Measurements from ENCODE around the gene FAH.

GRCh38 chr15:80142646-80143045 lies 10.2 kb upstream of the FAH start:
- TF ChIP-seq ZFP3 (CRISPR knock-in tag; IDR thresholded peaks at IDR 0.05) (no peak), CSDC2 (CRISPR knock-in tag; IDR thresholded peaks at IDR 0.05) (no peak), ZNF70 (CRISPR knock-in tag; IDR thresholded peaks at IDR 0.05) (no peak), ARNTL (CRISPR knock-in tag; IDR thresholded peaks at IDR 0.05; ENCODE audit: borderline replicate concordance, low read depth) (no peak), CREB5 (CRISPR knock-in tag; IDR thresholded peaks at IDR 0.05; ENCODE audit: low read depth) (no peak), TCF4 (CRISPR knock-in tag; IDR thresholded peaks at IDR 0.05; ENCODE audit: borderline replicate concordance) (no peak), SNAI2 (CRISPR knock-in tag; IDR thresholded peaks at IDR 0.05) (no peak), ESRRG (CRISPR knock-in tag; IDR thresholded peaks at IDR 0.05) (no peak)
- TF ChIP-seq, protein P1, sequence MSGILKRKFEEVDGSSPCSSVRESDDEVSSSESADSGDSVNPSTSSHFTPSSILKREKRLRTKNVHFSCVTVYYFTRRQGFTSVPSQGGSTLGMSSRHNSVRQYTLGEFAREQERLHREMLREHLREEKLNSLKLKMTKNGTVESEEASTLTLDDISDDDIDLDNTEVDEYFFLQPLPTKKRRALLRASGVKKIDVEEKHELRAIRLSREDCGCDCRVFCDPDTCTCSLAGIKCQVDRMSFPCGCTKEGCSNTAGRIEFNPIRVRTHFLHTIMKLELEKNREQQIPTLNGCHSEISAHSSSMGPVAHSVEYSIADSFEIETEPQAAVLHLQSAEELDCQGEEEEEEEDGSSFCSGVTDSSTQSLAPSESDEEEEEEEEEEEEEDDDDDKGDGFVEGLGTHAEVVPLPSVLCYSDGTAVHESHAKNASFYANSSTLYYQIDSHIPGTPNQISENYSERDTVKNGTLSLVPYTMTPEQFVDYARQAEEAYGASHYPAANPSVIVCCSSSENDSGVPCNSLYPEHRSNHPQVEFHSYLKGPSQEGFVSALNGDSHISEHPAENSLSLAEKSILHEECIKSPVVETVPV (CRISPR knock-in tag; IDR thresholded peaks at IDR 0.05) = no peak
- TF ChIP-seq, protein P2, sequence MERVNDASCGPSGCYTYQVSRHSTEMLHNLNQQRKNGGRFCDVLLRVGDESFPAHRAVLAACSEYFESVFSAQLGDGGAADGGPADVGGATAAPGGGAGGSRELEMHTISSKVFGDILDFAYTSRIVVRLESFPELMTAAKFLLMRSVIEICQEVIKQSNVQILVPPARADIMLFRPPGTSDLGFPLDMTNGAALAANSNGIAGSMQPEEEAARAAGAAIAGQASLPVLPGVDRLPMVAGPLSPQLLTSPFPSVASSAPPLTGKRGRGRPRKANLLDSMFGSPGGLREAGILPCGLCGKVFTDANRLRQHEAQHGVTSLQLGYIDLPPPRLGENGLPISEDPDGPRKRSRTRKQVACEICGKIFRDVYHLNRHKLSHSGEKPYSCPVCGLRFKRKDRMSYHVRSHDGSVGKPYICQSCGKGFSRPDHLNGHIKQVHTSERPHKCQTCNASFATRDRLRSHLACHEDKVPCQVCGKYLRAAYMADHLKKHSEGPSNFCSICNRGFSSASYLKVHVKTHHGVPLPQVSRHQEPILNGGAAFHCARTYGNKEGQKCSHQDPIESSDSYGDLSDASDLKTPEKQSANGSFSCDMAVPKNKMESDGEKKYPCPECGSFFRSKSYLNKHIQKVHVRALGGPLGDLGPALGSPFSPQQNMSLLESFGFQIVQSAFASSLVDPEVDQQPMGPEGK (CRISPR knock-in tag; IDR thresholded peaks at IDR 0.05; ENCODE audit: borderline replicate concordance) = no peak
